Measurements from ENCODE around the gene ZFP91.
A peak's percentile ranks its signal among the peaks of the same experiment; 100 is the strongest.

DNA sequence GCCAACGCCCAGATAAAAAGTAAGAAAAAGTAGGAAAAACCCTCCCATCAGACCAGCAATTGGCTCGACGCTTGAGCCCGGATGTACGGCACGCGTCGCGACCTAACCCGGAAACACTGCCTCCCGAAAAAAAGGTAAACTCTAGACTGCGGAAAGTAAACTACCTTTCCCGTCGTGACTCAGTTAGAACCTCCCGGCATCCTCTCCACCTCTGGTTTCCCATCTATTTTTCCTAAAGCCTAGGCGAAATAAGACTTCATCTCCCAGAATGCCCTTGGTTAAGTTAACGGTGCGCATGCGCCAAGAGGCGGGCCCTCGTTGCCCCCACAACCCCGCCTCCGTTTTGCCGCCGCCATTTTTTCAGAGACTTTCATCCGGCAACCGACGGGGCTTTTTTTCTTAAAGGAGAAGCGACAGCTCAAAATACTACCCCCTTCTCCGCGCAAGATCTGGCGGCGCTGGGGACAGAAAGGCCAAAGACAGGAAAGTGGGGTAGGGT, 678 bp upstream of the ZFP91 start:
- peak; percentile 30; the same call in 1 of the 2 replicates for TF ChIP-seq POLR2AphosphoS5 (IDR thresholded peaks at IDR 0.05; ENCODE audit: low read depth, low read length)
- TF ChIP-seq, protein P1, sequence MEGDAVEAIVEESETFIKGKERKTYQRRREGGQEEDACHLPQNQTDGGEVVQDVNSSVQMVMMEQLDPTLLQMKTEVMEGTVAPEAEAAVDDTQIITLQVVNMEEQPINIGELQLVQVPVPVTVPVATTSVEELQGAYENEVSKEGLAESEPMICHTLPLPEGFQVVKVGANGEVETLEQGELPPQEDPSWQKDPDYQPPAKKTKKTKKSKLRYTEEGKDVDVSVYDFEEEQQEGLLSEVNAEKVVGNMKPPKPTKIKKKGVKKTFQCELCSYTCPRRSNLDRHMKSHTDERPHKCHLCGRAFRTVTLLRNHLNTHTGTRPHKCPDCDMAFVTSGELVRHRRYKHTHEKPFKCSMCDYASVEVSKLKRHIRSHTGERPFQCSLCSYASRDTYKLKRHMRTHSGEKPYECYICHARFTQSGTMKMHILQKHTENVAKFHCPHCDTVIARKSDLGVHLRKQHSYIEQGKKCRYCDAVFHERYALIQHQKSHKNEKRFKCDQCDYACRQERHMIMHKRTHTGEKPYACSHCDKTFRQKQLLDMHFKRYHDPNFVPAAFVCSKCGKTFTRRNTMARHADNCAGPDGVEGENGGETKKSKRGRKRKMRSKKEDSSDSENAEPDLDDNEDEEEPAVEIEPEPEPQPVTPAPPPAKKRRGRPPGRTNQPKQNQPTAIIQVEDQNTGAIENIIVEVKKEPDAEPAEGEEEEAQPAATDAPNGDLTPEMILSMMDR (IDR thresholded peaks at IDR 0.05) = no peak

All from Panc1 (cell line).